HL-60 (cell line): ENCODE data around the gene SLC39A10.

Experiments
- GABPA ChIP-seq: IDR thresholded peaks from 2 replicates; pipeline ENCODE4 v1.6.1; 2012; ENCODE audit warnings: low read depth
- POLR2AphosphoS5 ChIP-seq: IDR thresholded peaks from 2 replicates; pipeline ENCODE4 v1.6.1; 2012; ENCODE audit warnings: low read depth
- TF ChIP-seq, protein P1 (sequence below): IDR thresholded peaks from 2 replicates; pipeline ENCODE4 v1.6.1; 2012; ENCODE audit warnings: low read depth; ENCODE audit not compliant: insufficient replicate concordance
- TF ChIP-seq, protein P2 (sequence below): IDR thresholded peaks from one replicate; pipeline ENCODE4 v1.5.1; 2011; ENCODE audit warnings: low read length, control low read depth, inconsistent platforms; ENCODE audit not compliant: insufficient read depth

DNA sequence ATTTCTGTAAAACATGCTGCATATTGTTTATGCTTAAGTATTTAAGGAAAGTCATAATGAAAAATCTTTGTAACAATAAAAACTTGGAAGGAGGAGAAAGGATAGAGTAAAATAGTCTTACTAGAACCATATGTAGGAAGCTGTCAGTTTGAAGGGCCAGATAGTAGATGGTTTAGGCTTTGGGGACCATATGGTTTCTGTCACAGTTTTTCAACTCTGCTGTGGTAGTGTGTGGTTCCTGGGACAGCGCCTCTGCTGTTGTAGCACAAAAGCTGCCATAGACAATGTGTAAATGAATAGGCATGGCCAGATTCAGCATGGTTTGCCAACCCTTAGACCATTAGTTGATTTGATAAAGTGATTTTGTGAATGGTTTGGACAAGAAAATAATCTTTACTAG is 75.5 kb downstream of the SLC39A10 start:
- TF ChIP-seq POLR2AphosphoS5 (no peak), GABPA (no peak)
- TF ChIP-seq, protein P1, sequence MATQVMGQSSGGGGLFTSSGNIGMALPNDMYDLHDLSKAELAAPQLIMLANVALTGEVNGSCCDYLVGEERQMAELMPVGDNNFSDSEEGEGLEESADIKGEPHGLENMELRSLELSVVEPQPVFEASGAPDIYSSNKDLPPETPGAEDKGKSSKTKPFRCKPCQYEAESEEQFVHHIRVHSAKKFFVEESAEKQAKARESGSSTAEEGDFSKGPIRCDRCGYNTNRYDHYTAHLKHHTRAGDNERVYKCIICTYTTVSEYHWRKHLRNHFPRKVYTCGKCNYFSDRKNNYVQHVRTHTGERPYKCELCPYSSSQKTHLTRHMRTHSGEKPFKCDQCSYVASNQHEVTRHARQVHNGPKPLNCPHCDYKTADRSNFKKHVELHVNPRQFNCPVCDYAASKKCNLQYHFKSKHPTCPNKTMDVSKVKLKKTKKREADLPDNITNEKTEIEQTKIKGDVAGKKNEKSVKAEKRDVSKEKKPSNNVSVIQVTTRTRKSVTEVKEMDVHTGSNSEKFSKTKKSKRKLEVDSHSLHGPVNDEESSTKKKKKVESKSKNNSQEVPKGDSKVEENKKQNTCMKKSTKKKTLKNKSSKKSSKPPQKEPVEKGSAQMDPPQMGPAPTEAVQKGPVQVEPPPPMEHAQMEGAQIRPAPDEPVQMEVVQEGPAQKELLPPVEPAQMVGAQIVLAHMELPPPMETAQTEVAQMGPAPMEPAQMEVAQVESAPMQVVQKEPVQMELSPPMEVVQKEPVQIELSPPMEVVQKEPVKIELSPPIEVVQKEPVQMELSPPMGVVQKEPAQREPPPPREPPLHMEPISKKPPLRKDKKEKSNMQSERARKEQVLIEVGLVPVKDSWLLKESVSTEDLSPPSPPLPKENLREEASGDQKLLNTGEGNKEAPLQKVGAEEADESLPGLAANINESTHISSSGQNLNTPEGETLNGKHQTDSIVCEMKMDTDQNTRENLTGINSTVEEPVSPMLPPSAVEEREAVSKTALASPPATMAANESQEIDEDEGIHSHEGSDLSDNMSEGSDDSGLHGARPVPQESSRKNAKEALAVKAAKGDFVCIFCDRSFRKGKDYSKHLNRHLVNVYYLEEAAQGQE = no peak
- TF ChIP-seq, protein P2, sequence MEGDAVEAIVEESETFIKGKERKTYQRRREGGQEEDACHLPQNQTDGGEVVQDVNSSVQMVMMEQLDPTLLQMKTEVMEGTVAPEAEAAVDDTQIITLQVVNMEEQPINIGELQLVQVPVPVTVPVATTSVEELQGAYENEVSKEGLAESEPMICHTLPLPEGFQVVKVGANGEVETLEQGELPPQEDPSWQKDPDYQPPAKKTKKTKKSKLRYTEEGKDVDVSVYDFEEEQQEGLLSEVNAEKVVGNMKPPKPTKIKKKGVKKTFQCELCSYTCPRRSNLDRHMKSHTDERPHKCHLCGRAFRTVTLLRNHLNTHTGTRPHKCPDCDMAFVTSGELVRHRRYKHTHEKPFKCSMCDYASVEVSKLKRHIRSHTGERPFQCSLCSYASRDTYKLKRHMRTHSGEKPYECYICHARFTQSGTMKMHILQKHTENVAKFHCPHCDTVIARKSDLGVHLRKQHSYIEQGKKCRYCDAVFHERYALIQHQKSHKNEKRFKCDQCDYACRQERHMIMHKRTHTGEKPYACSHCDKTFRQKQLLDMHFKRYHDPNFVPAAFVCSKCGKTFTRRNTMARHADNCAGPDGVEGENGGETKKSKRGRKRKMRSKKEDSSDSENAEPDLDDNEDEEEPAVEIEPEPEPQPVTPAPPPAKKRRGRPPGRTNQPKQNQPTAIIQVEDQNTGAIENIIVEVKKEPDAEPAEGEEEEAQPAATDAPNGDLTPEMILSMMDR = no peak
